HL-60 (cell line): ENCODE results near the gene TLX1.

Experiments
- DNase-seq, 2 experiments: peaks; one replicate each; pipeline ENCODE4 v3.0.0-alpha.2; 2010 to 2020; ENCODE audit warnings: low read depth in 1 of 2, low spot score in 1 of 2
- H3K27ac ChIP-seq: fragments of 250-450 bp; sonication (Bioruptor Pico); replicated peaks from 2 replicates; pipeline ENCODE4 v1.5.1; 2020; ENCODE audit warnings: mild to moderate bottlenecking, moderate library complexity
- H3K27me3 ChIP-seq: fragments of 250-450 bp; sonication (Bioruptor Pico); 2 replicates; pipeline ENCODE4 v1.5.1; 2021; ENCODE audit warnings: mild to moderate bottlenecking, moderate library complexity; ENCODE audit not compliant: insufficient read depth, poor library complexity, severe bottlenecking
- H3K4me3 ChIP-seq: replicated peaks from 2 replicates; pipeline ENCODE4 v1.5.1; 2011; ENCODE audit warnings: mild to moderate bottlenecking, control low read depth, low read length; ENCODE audit not compliant: insufficient read depth
- GABPA ChIP-seq: IDR thresholded peaks from 2 replicates; pipeline ENCODE4 v1.6.1; 2012; ENCODE audit warnings: low read depth
- POLR2AphosphoS5 ChIP-seq: IDR thresholded peaks from 2 replicates; pipeline ENCODE4 v1.6.1; 2012; ENCODE audit warnings: low read depth
- SPI1 ChIP-seq: IDR thresholded peaks from 2 replicates; pipeline ENCODE4 v1.6.1; 2012; ENCODE audit warnings: low read depth, mild to moderate bottlenecking, borderline replicate concordance
- TF ChIP-seq, protein P1 (sequence below): IDR thresholded peaks from 2 replicates; pipeline ENCODE4 v1.6.1; 2012; ENCODE audit warnings: low read depth; ENCODE audit not compliant: insufficient replicate concordance
- TF ChIP-seq, protein P2 (sequence below): IDR thresholded peaks from one replicate; pipeline ENCODE4 v1.5.1; 2011; ENCODE audit warnings: low read length, control low read depth, inconsistent platforms; ENCODE audit not compliant: insufficient read depth

TLX1 gene

DNA sequence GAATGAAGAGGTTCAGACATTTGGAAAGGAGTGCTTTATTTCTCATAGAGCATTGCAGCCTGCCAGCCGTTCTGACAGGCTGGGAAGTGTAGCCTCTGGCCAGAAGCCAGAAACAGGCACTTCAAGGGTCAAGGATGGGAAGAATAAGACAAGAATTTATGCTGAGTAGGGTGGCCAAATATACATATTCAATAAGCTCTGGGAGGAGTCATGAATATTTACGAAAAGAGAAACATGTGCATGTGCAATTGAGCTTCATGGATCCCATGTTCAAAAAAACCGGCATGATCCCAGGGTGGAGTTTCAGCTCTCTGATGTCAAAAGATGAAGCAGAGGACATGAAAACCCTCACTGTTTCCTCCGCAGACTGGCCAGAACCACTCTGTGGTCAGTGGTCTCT lies 32.9 kb downstream of the TLX1 start:
- no peak for TF ChIP-seq POLR2AphosphoS5
- no peak for TF ChIP-seq SPI1
- TF ChIP-seq, protein P1, sequence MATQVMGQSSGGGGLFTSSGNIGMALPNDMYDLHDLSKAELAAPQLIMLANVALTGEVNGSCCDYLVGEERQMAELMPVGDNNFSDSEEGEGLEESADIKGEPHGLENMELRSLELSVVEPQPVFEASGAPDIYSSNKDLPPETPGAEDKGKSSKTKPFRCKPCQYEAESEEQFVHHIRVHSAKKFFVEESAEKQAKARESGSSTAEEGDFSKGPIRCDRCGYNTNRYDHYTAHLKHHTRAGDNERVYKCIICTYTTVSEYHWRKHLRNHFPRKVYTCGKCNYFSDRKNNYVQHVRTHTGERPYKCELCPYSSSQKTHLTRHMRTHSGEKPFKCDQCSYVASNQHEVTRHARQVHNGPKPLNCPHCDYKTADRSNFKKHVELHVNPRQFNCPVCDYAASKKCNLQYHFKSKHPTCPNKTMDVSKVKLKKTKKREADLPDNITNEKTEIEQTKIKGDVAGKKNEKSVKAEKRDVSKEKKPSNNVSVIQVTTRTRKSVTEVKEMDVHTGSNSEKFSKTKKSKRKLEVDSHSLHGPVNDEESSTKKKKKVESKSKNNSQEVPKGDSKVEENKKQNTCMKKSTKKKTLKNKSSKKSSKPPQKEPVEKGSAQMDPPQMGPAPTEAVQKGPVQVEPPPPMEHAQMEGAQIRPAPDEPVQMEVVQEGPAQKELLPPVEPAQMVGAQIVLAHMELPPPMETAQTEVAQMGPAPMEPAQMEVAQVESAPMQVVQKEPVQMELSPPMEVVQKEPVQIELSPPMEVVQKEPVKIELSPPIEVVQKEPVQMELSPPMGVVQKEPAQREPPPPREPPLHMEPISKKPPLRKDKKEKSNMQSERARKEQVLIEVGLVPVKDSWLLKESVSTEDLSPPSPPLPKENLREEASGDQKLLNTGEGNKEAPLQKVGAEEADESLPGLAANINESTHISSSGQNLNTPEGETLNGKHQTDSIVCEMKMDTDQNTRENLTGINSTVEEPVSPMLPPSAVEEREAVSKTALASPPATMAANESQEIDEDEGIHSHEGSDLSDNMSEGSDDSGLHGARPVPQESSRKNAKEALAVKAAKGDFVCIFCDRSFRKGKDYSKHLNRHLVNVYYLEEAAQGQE, result no peak
- no peak for TF ChIP-seq GABPA
- TF ChIP-seq, protein P2, sequence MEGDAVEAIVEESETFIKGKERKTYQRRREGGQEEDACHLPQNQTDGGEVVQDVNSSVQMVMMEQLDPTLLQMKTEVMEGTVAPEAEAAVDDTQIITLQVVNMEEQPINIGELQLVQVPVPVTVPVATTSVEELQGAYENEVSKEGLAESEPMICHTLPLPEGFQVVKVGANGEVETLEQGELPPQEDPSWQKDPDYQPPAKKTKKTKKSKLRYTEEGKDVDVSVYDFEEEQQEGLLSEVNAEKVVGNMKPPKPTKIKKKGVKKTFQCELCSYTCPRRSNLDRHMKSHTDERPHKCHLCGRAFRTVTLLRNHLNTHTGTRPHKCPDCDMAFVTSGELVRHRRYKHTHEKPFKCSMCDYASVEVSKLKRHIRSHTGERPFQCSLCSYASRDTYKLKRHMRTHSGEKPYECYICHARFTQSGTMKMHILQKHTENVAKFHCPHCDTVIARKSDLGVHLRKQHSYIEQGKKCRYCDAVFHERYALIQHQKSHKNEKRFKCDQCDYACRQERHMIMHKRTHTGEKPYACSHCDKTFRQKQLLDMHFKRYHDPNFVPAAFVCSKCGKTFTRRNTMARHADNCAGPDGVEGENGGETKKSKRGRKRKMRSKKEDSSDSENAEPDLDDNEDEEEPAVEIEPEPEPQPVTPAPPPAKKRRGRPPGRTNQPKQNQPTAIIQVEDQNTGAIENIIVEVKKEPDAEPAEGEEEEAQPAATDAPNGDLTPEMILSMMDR, result no peak

DNA sequence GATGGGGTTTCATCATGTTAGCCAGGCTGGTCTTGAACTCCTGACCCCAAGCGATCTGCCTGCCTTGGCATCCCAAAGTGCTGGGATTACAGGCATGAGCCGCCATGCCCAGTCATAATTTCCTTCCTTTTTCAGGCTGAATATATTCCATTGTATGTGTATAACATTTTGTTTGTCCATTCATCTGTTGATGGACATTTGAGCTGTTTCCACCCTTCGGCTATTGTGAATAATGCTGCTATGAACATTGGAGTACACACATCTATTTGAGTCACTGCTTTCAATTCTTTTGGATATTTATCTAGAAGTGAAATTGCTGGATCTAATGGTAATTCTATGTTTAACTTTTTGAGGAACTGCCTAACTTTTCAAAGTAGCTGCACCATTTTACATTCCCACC lies 34.6 kb downstream of the TLX1 start:
- TF ChIP-seq, protein P1, result no peak
- TF ChIP-seq, protein P2, result no peak
- TF ChIP-seq POLR2AphosphoS5 (no peak), GABPA (no peak), SPI1 (no peak)
- no peak overlapping the region for H3K27ac ChIP-seq
- no peak for DNase-seq
- peaks cover 26% of the 10 kb centered on the region for H3K27me3 ChIP-seq
- H3K4me3 ChIP-seq, result no peak overlapping the region

More for the DNA sequence above, 32.9 kb downstream of the TLX1 start:
- Histone ChIP-seq H3K27me3 (peaks cover 31% of the 10 kb centered on the region), H3K27ac (no peak overlapping the region), H3K4me3 (no peak overlapping the region)
- no peak for DNase-seq

DNA sequence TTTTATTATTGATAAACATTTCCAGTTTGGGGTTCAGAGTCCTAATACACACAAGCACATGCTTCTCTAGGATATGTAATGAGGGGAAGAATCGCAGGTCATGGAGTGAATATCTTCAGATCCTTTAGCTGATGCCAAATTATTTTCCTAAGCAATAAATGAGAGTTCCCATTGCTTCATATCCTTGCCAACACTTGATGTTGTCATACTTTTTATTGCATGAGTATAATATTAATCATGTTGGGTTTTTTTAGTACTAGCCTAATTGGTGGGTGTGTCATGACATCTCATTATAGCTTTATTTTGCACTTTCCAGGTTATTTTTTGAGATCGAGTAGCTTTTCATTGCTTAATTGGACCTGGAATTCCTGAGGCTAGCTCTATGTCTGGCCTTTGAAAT lies 35.3 kb downstream of the TLX1 start:
- H3K27ac ChIP-seq, result no peak overlapping the region
- peaks cover 20% of the 10 kb centered on the region for H3K27me3 ChIP-seq
- TF ChIP-seq SPI1, result no peak
- TF ChIP-seq, protein P2, result no peak
- TF ChIP-seq POLR2AphosphoS5, result no peak
- no peak for TF ChIP-seq GABPA
- TF ChIP-seq, protein P1, result no peak
- H3K4me3 ChIP-seq, result no peak overlapping the region
- no peak for DNase-seq
